Measurements from ENCODE around the gene SH3BP4.

SH3BP4 gene

DNA sequence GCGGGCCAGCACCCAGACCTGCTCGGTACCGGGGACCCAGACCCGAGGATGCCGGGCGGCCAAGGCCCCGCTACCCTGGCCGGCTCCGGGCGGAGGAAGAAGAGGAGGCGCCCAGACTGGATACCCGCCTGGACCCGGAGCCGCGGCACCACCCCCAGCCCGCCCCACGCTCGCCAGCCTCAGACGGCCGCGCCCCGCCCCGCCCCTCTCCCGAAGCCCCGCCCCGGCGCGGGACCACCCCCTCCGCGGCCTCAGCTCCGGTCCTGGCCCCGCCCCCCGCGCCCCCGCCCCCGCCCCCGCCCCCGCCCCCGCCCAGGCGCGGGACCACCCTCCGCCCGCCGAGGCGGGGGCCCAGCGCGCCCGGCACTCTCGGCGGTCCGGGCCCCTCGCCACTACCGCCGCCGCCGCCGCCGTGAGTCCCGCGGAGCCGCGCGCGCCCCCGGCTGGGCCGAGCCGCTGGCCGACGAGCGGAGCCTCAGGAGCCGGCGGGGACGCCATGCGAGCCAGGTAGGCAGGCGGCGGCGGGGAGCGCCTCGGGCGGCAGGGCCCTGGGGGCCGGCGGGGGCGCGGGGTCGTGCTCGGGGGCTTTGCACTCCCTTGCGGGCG lies at the start of gene SH3BP4:
Gene SH3BP4, plus strand, starts transcription at position 354 of the 606 bp plus-strand sequence. CDS start 82,986 bp downstream, outside the sequence.
- DNase-seq (ENCODE audit: low read depth in 1 of 2, low spot score in 1 of 2), result peak; percentile 70 to 79
- TF ChIP-seq JUND (IDR thresholded peaks at IDR 0.05; ENCODE audit: low read depth), result no peak
- in situ Hi-C loops (cut with HindIII; ENCODE audit: low pct_unique_long_range_greater_than_20kb, low sequenced_read_pairs), result no loop called here

GRCh38 chr2:234904785-234905184 lies 47.0 kb upstream of the SH3BP4 start:
- in situ Hi-C loops (cut with HindIII; ENCODE audit: low pct_unique_long_range_greater_than_20kb, low sequenced_read_pairs), result no loop called here

GRCh38 chr2:234905547-234906265 lies 46.1 kb upstream of the SH3BP4 start:
- no peak for DNase-seq (ENCODE audit: low read depth in 1 of 2, low spot score in 1 of 2)
- in situ Hi-C loops (cut with HindIII; ENCODE audit: low pct_unique_long_range_greater_than_20kb, low sequenced_read_pairs), result no loop called here
- no peak for TF ChIP-seq JUND (IDR thresholded peaks at IDR 0.05; ENCODE audit: low read depth)

More at GRCh38 chr2:234904785-234905184, 47.0 kb upstream of the SH3BP4 start:
- DNase-seq (ENCODE audit: low read depth in 1 of 2, low spot score in 1 of 2), result no peak
- TF ChIP-seq JUND (IDR thresholded peaks at IDR 0.05; ENCODE audit: low read depth), result no peak

DNA sequence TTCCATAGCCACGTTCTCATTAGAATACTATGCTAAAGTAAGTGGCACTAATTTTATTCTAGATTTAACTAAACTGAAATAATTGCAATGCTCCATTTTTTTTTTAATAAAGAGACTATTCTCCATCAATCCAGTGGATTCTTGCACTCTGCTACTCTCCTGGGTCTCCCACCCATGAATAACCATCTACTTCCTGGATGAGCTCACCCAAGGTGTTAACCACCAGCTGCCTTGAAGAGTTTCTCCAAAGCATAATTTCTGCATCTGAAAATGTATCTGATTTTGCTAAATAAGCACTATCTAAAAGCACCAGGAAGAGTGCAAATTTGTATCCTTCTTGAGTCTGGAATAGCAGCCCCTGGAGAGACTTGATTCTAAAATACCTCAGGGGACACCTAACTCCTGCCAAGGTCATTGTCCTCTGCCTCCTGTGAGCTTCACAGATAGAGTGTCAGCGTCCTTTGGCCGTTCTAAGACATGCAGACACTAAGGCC lies 41.6 kb upstream of the SH3BP4 start:
- in situ Hi-C loops (cut with HindIII; ENCODE audit: low pct_unique_long_range_greater_than_20kb, low sequenced_read_pairs), result no loop called here
- no peak for DNase-seq (ENCODE audit: low read depth in 1 of 2, low spot score in 1 of 2)
- TF ChIP-seq JUND (IDR thresholded peaks at IDR 0.05; ENCODE audit: low read depth), result no peak

DNA sequence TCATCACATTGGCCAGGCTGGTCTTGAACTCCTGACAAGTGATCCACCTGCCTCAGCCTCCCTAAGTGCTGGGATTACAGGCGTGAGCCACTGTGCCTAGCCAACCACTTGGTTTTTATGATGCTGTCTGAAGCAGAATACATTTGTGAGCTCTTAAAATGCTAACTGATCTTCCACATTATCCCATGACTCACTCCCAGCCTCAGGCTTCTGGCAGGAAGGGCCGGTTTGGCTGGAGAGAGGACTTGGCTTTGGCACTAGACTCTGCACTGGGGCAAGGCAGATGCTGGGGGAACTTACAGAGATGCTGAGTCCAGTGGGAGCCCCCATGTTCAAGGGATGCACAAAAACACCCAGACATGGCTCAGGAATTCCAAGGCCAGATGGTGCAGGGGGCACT lies 40.5 kb upstream of the SH3BP4 start:
- peak; percentile 35 to 89 for DNase-seq (ENCODE audit: low read depth in 1 of 2, low spot score in 1 of 2)
- in situ Hi-C loops (cut with HindIII; ENCODE audit: low pct_unique_long_range_greater_than_20kb, low sequenced_read_pairs), result no loop called here
- TF ChIP-seq JUND (IDR thresholded peaks at IDR 0.05; ENCODE audit: low read depth), result peak; percentile 82

- DNase-seq (ENCODE audit: low read depth in 1 of 2, low spot score in 1 of 2), result no peak
- in situ Hi-C loops (cut with HindIII; ENCODE audit: low pct_unique_long_range_greater_than_20kb, low sequenced_read_pairs), result no loop called here
Measured at GRCh38 chr2:234912437-234912836, 39.4 kb upstream of the SH3BP4 start.

DNA sequence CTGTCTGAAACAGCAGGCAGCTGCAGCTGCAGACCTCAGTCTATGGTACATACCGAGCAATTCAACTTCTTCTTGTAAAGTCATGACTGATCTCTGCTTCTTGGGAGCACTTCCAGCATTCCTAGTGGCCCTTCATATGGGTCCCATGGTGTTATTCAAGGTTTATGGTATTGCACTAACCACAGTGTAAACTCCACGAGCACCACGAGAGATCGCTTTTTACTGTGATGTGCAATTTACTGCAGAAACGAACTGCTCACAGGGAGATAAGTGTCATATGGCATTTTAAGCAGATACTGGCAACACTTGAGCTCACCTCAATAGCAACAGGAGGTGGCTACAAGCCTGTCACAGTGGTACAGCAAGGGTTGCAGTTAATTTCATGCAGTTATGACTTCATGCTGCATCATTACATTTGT lies 38.6 kb upstream of the SH3BP4 start:
- in situ Hi-C loops (cut with HindIII; ENCODE audit: low pct_unique_long_range_greater_than_20kb, low sequenced_read_pairs), result no loop called here
- DNase-seq (ENCODE audit: low read depth in 1 of 2, low spot score in 1 of 2), result no peak
- no peak for TF ChIP-seq JUND (IDR thresholded peaks at IDR 0.05; ENCODE audit: low read depth)

More at GRCh38 chr2:234912437-234912836, 39.4 kb upstream of the SH3BP4 start:
- TF ChIP-seq JUND (IDR thresholded peaks at IDR 0.05; ENCODE audit: low read depth), result no peak

GRCh38 chr2:234914371-234915154 lies 37.3 kb upstream of the SH3BP4 start:
- in situ Hi-C loops (cut with HindIII; ENCODE audit: low pct_unique_long_range_greater_than_20kb, low sequenced_read_pairs), result no loop called here
- no peak for TF ChIP-seq JUND (IDR thresholded peaks at IDR 0.05; ENCODE audit: low read depth)
- no peak for DNase-seq (ENCODE audit: low read depth in 1 of 2, low spot score in 1 of 2)

GRCh38 chr2:234916674-234917073 lies 35.1 kb upstream of the SH3BP4 start:
- in situ Hi-C loops (cut with HindIII; ENCODE audit: low pct_unique_long_range_greater_than_20kb, low sequenced_read_pairs), result no loop called here
- no peak for DNase-seq (ENCODE audit: low read depth in 1 of 2, low spot score in 1 of 2)
- TF ChIP-seq JUND (IDR thresholded peaks at IDR 0.05; ENCODE audit: low read depth), result no peak

- DNase-seq (ENCODE audit: low read depth in 1 of 2, low spot score in 1 of 2), result no peak
- no peak for TF ChIP-seq JUND (IDR thresholded peaks at IDR 0.05; ENCODE audit: low read depth)
- in situ Hi-C loops (cut with HindIII; ENCODE audit: low pct_unique_long_range_greater_than_20kb, low sequenced_read_pairs), result no loop called here
Measured at GRCh38 chr2:234917211-234917975, 34.4 kb upstream of the SH3BP4 start.

DNA sequence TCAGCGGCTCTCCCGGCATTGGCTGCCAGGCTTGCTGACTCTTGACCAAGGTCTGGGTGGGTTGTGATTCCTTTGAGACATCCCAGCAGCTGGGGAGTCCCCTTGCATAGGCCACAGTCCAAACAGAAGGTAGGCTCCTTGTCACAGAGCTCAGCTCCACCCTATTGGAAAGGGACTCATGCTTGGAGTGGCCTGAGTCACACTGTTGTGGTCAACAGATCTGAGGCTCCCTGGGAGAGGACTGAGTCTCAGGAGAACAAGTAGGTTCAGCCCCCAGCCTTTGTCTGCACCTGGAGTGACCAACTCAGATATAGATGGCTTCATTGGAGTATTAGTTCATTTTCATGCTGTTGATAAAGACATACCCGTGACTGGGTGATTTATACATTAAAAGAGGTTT lies 32.1 kb upstream of the SH3BP4 start:
- TF ChIP-seq JUND (IDR thresholded peaks at IDR 0.05; ENCODE audit: low read depth), result no peak
- no peak for DNase-seq (ENCODE audit: low read depth in 1 of 2, low spot score in 1 of 2)
- in situ Hi-C loops (cut with HindIII; ENCODE audit: low pct_unique_long_range_greater_than_20kb, low sequenced_read_pairs), result no loop called here

- in situ Hi-C loops (cut with HindIII; ENCODE audit: low pct_unique_long_range_greater_than_20kb, low sequenced_read_pairs), result no loop called here
- TF ChIP-seq JUND (IDR thresholded peaks at IDR 0.05; ENCODE audit: low read depth), result no peak
- DNase-seq (ENCODE audit: low read depth in 1 of 2, low spot score in 1 of 2), result no peak
Measured at GRCh38 chr2:234920836-234921235, 31.0 kb upstream of the SH3BP4 start.
